Liver (tissue), 3 donors: ENCODE results near the gene OR6K3.
"Not testable (repeated sequence)": the region's sequence is repeated elsewhere in the genome, so short reads cannot be mapped to it uniquely, and the experiment has no call there.

Source experiments
- CTCF ChIP-seq: fragments of 150-350 bp; IDR thresholded peaks from 2 replicates; pipeline ENCODE4 v1.5.1; 2017; ENCODE audit warnings: improper control_type of control experiment, low read depth, low read length; ENCODE audit not compliant: missing input control
- EGR1 ChIP-seq, 2 donors: IDR thresholded peaks; 2 replicates each; pipeline ENCODE4 v1.6.1; 2016 to 2018; ENCODE audit warnings: antibody characterized with exemption in 2 of 2, low read depth in 2 of 2
- HNF4A ChIP-seq, 2 donors: conservative IDR thresholded peaks; 2 replicates each; pipeline ENCODE4 v1.6.1; 2016; ENCODE audit warnings: antibody characterized with exemption in 2 of 2, mild to moderate bottlenecking in 2 of 2
- MAX ChIP-seq: IDR thresholded peaks from 2 replicates; pipeline ENCODE4 v1.6.1; 2016; ENCODE audit warnings: antibody characterized with exemption
- RAD21 ChIP-seq, 2 donors: IDR thresholded peaks; 2 replicates each; pipeline ENCODE4 v1.6.1; 2016; ENCODE audit warnings: antibody characterized with exemption in 2 of 2, mild to moderate bottlenecking in 2 of 2
- REST ChIP-seq: IDR thresholded peaks from 2 replicates; pipeline ENCODE4 v1.6.1; 2016; ENCODE audit warnings: antibody characterized with exemption, mild to moderate bottlenecking
- RXRA ChIP-seq, 2 donors: IDR thresholded peaks; 2 replicates each; pipeline ENCODE4 v1.6.1; 2017 to 2018; ENCODE audit warnings: antibody characterized with exemption in 2 of 2, mild to moderate bottlenecking in 1 of 2
- SP1 ChIP-seq: IDR thresholded peaks from 2 replicates; pipeline ENCODE4 v1.6.1; 2018; ENCODE audit warnings: antibody characterized with exemption, mild to moderate bottlenecking
- TAF1 ChIP-seq: conservative IDR thresholded peaks from 2 replicates; pipeline ENCODE4 v1.6.1; 2016; ENCODE audit warnings: antibody characterized with exemption, mild to moderate bottlenecking
- YY1 ChIP-seq: IDR thresholded peaks from 2 replicates; pipeline ENCODE4 v1.6.1; 2016; ENCODE audit warnings: antibody characterized with exemption, mild to moderate bottlenecking
- donor health status: healthy.
- donor health status: healthy.

- not testable (repeated sequence) for TF ChIP-seq EGR1 (IDR thresholded peaks at IDR 0.05; ENCODE audit: low read depth in 2 of 2); SP1; CTCF; YY1; TAF1; RAD21 (IDR thresholded peaks at IDR 0.05); RXRA (IDR thresholded peaks at IDR 0.05); REST; MAX; HNF4A (conservative IDR thresholded peaks at IDR 0.05)
Observed at GRCh38 chr1:158691149-158691548, 29.4 kb downstream of the OR6K3 start.
